HEK293 (cell line): ENCODE measurements around the gene GSTM4.

Experiments
- CTCF ChIP-seq: fragments of 450-650 bp; formaldehyde crosslinking; IDR thresholded peaks from 2 replicates; pipeline ENCODE4 v1.5.1; 2016; ENCODE audit warnings: missing biosample characterization, missing genetic modification characterization
- SP7 ChIP-seq: fragments of 450-650 bp; formaldehyde crosslinking; IDR thresholded peaks from 2 replicates; pipeline ENCODE4 v1.5.1; 2016; ENCODE audit warnings: missing biosample characterization, missing genetic modification characterization
- ZNF175 ChIP-seq: fragments of 450-650 bp; formaldehyde crosslinking; IDR thresholded peaks from 2 replicates; pipeline ENCODE4 v1.5.1; 2016; ENCODE audit warnings: missing biosample characterization, missing genetic modification characterization

DNA sequence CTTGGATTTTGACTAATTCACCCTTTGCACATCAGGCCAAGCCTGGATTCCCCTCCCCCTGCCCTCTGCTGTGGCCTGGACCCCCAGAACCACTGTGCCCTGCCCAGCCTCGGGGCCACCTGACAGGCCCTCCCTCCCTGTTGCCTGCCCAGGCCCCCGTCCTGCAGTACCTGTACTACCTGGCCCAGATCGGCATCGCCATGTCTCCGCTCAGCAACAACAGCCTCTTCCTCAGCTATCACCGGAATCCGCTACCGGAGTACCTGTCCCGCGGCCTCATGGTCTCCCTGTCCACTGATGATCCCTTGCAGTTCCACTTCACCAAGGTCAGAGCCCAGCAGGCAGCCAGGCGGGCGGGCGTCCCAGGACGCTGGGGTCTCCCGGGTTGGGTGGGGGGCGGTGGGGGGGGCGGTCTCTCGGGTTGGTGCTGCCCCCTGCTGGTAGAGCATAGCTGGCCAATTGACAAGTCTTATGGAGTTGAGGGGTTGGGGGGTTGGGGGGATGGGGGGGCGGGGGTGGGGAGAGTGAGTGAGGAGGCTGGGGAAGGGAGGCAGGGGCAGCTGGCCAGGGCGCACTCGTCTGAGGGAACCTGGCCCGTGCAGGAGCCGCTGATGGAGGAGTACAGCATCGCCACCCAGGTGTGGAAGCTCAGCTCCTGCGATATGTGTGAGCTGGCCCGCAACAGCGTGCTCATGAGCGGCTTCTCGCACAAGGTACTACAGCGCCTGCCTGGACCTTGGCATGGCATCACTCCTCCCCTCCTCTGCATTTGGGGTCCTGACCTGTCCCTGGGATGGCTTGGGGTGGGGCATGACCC is 25.6 kb upstream of the GSTM4 start:
- TF ChIP-seq CTCF (tag by site-specific recombination) (no peak), ZNF175 (tag by site-specific recombination) (no peak), SP7 (tag by site-specific recombination) (no peak)
